Measurements from ENCODE around the gene DPEP3. TPM values are rescaled to one million over a fixed set of nuclear protein-coding genes. Genes with fewer than 3 reads are reported as not detected.
"Not testable (repeated sequence)": the region's sequence is repeated elsewhere in the genome, so short reads cannot be mapped to it uniquely, and the experiment has no call there.

Gene DPEP3
- total RNA-seq, 4 donors from 2014 or later, result 0.17 TPM; not detected in 3

GRCh38 chr16:67999985-68000384, 19.7 kb upstream of the DPEP3 start:
- no peaks in the 10 kb centered on the region for H3K36me3 ChIP-seq
- TF ChIP-seq CTCF (IDR thresholded peaks at IDR 0.05) (no peak), POLR2AphosphoS5 (IDR thresholded peaks at IDR 0.05) (no peak), POLR2A (IDR thresholded peaks at IDR 0.05; ENCODE audit: low read depth) (no peak), EP300 (IDR thresholded peaks at IDR 0.05) (no peak)
- no peaks in the 10 kb centered on the region for H3K9me3 ChIP-seq
- intact Hi-C loops (cut with DNase I), result no loop called here
- H3K4me3 ChIP-seq, result no peak overlapping the region
- no peaks in the 10 kb centered on the region for H3K27me3 ChIP-seq
- no peak for DNase-seq (ENCODE audit: extremely low spot score)
- H3K4me1 ChIP-seq, result peaks cover 0 to 16% (median 4%) of the 10 kb centered on the region in 4 donors
- WGBS, result 56% methylated on average over 1 of the region's 2 CpGs
- H3K27ac ChIP-seq (replicated peaks in 1 of 4), result peak overlapping the region in 2 of 4 donors; percentile 34 to 47

- peak within 1 kb of the TSS in 1 of 4 donors; percentile 21 for H3K4me3 ChIP-seq
- DNase-seq (ENCODE audit: extremely low spot score); H3K27me3 ChIP-seq; H3K9me3 ChIP-seq; H3K36me3 ChIP-seq; intact Hi-C loops (cut with DNase I): not testable (repeated sequence)
- 72% methylated on average over 17 of the region's 18 CpGs for WGBS
- peaks cover 0 to 17% (median 4%) of the 10 kb centered on the region in 4 donors for H3K4me1 ChIP-seq
- TF ChIP-seq POLR2AphosphoS5 (IDR thresholded peaks at IDR 0.05), result peak in 1 of 2 donors; percentile 29
- H3K27ac ChIP-seq (replicated peaks in 1 of 4), result peak within 1 kb of the TSS in 2 of 4 donors; percentile 34 to 47
Observed at GRCh38 chr16:67998779-67999688, 18.7 kb upstream of the DPEP3 start, which contains the start of gene DPEP2. Gene DPEP2 (minus strand): TSS chr16:67999484. CDS start chr16:67993212, 6,272 bp downstream.

GRCh38 chr16:67998231-67998778, 18.0 kb upstream of the DPEP3 start:
- DNase-seq (ENCODE audit: extremely low spot score); H3K27me3 ChIP-seq; H3K27ac ChIP-seq (replicated peaks in 1 of 4); H3K4me3 ChIP-seq; H3K9me3 ChIP-seq; intact Hi-C loops (cut with DNase I); H3K36me3 ChIP-seq: not testable (repeated sequence)
- WGBS, result 92% methylated on average over 17 of the region's 36 CpGs
- peaks cover 6 to 24% (median 9%) of the 10 kb centered on the region in 4 donors for H3K4me1 ChIP-seq

GRCh38 chr16:67996666-67997065, 16.4 kb upstream of the DPEP3 start:
- no peak overlapping the region for H3K4me3 ChIP-seq
- H3K4me1 ChIP-seq, result peaks cover 12 to 31% (median 15%) of the 10 kb centered on the region in 4 donors
- H3K9me3 ChIP-seq, result no peaks in the 10 kb centered on the region
- H3K36me3 ChIP-seq, result no peaks in the 10 kb centered on the region
- WGBS, result 89% methylated on average over 5 of the region's 5 CpGs
- no peak for DNase-seq (ENCODE audit: extremely low spot score)
- H3K27ac ChIP-seq (replicated peaks in 1 of 4), result no peak overlapping the region
- H3K27me3 ChIP-seq, result no peaks in the 10 kb centered on the region
- intact Hi-C loops (cut with DNase I), result no loop called here
- TF ChIP-seq POLR2A (IDR thresholded peaks at IDR 0.05; ENCODE audit: low read depth) (no peak), POLR2AphosphoS5 (IDR thresholded peaks at IDR 0.05) (no peak), CTCF (IDR thresholded peaks at IDR 0.05) (no peak), EP300 (IDR thresholded peaks at IDR 0.05) (no peak)

GRCh38 chr16:67995423-67995822, 15.1 kb upstream of the DPEP3 start:
- DNase-seq (ENCODE audit: extremely low spot score), result no peak
- 81% methylated on average over 5 of the region's 5 CpGs for WGBS
- H3K36me3 ChIP-seq, result no peaks in the 10 kb centered on the region
- H3K4me3 ChIP-seq, result no peak overlapping the region
- intact Hi-C loops (cut with DNase I), result no loop called here
- no peak overlapping the region for H3K27ac ChIP-seq (replicated peaks in 1 of 4)
- peaks cover 12 to 25% (median 15%) of the 10 kb centered on the region in 4 donors for H3K4me1 ChIP-seq
- TF ChIP-seq POLR2A (IDR thresholded peaks at IDR 0.05; ENCODE audit: low read depth), result no peak
- TF ChIP-seq POLR2AphosphoS5 (IDR thresholded peaks at IDR 0.05), result no peak
- TF ChIP-seq CTCF (IDR thresholded peaks at IDR 0.05), result no peak
- no peak for TF ChIP-seq EP300 (IDR thresholded peaks at IDR 0.05)
- no peaks in the 10 kb centered on the region for H3K9me3 ChIP-seq
- H3K27me3 ChIP-seq, result no peaks in the 10 kb centered on the region

GRCh38 chr16:67994040-67994408, 13.7 kb upstream of the DPEP3 start:
- not testable (repeated sequence) for H3K27me3 ChIP-seq; DNase-seq (ENCODE audit: extremely low spot score); H3K36me3 ChIP-seq; H3K9me3 ChIP-seq
- 83% methylated on average over 2 of the region's 6 CpGs for WGBS
- H3K4me3 ChIP-seq, result peak overlapping the region in 2 of 4 donors; percentile 42 to 46
- peaks cover 10 to 15% (median 13%) of the 10 kb centered on the region in 4 donors for H3K4me1 ChIP-seq
- intact Hi-C loops (cut with DNase I), result loop anchor here (5.0 kb wide), 2 partner anchors 48 to 233 kb away; no protein-coding TSS in a partner anchor
- peak overlapping the region; percentile 45 to 60 (median 49) for H3K27ac ChIP-seq (replicated peaks in 1 of 4)

All from esophagus muscularis mucosa (tissue), 4 donors.